ENCODE data around the gene SYNE2.

Gene SYNE2

DNA sequence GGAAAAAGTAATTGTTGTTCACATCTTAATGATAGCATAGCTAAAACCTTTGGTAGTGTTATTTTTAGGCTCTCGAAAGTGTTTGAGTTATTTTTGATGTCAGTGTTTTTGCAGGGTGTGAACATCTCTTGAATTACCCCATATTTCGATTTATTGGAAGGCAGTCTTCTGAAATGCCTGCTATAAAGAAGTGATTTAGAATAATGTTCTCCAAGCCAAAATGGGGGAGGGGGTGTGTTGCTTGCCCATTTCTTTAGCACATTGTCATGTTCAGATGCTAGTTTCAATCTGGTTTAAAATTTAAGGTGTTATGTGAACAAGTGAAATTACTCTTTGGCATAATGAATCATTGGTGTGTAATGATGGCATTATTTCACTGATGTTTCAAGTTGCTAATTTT lies 110.6 kb downstream of the SYNE2 start:
- DNase-seq (ENCODE audit: low read depth in 2 of 2): no peak

DNA sequence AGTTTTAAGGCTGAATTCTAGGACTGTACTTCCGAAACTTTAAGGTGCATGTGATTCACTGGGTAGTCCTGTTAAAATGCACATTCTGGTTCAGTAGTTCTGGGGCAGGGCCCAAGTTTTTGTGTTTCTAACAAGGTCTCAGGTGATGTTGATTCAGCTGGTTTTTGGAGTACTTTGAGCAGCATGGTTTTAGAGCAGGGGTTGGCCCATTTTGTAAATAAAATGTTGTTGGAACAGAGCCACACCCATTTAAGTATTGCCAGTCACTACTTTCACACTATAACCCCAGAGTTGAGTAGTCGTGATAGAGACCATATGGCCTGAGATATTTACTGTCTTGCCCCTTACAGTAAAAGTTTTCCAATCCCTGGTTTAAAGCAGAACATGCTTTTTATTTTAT lies 111.3 kb downstream of the SYNE2 start:
- DNase-seq (ENCODE audit: low read depth in 2 of 2): no peak

DNA sequence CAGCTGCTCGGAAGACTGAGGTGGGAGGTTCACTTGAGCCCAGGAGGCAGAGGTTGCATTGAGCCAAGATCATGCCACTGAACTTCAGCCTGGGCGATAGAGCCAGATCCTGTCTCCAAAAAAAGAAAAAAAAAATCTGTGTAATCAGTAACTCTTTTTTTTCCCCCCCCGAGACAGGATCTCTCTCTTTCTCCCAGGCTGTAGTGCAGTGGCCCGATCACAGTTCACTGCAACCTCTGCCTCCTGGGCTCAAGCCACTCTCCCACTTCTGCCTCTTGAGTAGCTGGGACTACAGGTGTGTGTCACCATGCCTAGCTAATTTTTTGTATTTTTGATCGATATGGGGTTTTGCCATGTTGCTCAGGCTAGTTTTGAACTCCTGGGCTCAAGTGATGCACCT lies 113.6 kb downstream of the SYNE2 start:
- no peak for DNase-seq (ENCODE audit: low read depth in 2 of 2)

DNA sequence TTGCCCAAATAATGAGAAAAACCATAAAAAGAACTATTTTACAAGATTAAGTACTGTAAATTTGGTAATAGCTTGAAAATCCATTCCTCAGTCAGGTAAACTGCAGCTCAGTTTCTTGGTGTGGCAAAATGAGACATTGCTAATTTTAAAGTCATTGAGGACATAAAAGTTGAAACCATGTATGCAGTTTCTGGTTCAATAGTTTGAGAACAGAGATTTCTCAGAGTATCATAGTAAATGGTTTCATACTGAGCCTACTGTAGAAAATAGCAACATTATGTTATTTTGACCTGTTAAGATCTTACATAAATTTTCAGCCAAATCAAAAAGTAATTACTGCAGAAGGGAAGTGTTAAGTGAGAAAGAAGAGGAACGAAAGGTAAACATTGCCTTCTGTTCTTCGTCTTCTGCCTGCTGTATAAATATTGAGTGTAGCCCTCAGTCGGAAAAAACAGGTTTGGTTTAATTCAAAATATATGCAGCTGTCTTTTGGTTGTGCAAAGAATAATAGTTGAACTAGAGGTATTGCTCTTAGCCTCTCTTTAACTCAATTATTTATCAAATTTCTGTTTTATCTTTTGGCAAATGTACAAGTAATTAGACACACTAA lies 119.6 kb downstream of the SYNE2 start:
- DNase-seq (ENCODE audit: low read depth in 2 of 2): no peak

DNA sequence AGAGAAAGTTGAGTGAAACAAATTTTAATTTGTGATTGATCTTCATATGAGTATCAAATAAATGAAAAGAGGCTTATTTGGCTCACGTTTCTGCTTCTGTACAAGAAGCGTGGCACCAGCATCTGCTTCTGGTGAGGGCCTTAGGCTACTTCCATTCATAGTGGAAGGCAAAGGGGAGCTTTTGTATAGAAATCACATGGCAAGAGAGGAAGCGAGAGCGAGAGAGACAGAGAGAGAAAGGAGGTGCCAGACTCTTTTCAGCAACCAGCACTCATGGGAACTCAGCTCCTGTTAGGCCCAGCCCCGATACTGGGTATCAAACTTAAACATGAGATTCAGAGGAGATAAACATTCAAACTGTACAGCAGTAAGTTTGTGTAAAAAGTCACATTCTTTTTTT lies 121.4 kb downstream of the SYNE2 start:
- DNase-seq (ENCODE audit: low read depth in 2 of 2): no peak

DNA sequence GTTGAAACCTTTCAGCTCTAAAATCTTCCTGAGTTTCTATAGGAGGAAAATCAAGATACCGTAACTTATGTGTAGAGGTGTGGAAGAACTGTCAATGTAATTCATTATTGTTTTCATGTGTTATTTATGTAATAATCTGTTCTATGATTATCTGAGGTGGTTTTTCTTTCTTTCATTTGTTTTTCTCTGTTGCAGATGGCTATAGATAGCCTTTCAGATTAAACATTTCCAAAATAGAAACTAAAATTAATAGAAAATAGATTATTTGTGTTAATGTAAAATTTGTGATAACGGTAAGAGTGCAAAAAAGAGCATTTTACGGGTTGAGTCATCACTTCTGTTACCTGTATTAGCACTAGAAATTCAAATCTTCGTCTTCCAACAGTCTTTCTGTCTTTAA lies 128.8 kb downstream of the SYNE2 start:
- no peak for DNase-seq (ENCODE audit: low read depth in 2 of 2)

DNA sequence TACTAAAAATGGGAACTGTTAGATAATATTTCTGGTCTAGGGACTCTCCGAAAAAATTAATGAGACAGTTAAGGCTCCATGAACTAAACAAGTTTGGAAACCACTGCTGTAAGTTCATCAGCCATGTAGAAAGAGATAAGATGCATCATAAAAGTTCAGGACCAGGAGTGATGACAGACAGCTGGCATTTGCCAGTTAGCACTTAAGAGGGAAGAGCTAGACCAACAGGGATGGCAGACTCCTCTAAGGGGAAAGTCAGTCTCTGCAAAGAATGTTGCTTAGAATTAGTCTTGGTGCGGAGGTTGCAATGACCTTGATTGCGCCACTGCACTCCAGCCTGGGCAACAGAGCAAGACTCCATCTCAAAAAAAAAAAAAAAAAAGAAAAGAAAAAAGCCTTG lies 129.4 kb downstream of the SYNE2 start:
- DNase-seq (ENCODE audit: low read depth in 2 of 2): no peak

DNA sequence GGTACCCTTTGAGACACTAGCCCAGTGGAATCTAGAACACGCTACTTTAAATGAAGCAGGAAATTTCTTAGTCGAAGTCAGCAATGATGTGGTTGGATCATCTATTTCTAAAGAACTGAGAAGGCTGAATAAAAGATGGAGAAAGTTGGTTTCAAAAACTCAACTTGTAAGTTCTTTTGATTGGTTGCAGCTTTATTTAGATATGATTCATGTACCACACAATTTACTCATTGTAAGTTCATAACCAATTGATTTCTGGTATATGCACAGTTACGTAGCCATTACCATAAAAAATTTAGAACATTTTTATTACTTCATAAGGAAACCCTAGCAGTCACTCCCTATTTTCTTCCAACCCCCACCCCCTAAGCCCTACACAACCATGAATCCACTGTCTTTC lies 129.8 kb downstream of the SYNE2 start:
- no peak for DNase-seq (ENCODE audit: low read depth in 2 of 2)

DNA sequence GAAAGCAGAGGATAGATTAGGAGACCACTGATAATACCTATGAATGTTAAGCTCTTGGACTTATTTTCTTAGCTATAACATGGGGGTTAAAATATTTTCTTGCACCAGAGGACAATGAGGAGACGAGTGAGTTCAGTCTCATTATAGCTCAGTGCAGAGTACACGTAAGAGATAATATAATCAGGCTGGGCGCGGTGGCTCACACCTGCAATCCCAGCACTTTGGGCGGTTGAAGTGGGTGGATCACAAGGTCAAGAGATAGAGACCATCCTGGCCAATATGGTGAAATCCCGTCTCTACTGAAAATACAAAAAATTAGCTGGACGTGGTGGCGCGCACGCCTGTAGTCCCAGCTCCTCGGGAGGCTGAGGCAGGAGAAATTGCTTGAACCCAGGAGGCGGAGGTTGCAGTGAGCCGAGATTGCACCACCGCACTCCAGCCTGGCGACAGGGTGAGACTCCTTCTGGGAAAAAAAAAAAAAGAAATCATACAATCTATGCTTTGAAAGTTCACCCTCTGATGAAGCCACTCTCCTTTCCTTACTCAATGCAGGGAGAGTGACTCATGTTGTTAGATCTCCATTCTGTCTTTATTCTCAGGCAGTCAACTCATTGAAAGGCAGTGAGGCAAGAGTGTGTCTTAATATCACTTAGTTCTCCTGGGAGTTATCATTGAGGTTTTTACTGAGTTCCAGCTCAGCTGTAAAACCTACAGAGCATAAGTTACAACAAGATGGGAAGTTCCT lies 134.2 kb downstream of the SYNE2 start:
- no peak for DNase-seq (ENCODE audit: low read depth in 2 of 2)

DNA sequence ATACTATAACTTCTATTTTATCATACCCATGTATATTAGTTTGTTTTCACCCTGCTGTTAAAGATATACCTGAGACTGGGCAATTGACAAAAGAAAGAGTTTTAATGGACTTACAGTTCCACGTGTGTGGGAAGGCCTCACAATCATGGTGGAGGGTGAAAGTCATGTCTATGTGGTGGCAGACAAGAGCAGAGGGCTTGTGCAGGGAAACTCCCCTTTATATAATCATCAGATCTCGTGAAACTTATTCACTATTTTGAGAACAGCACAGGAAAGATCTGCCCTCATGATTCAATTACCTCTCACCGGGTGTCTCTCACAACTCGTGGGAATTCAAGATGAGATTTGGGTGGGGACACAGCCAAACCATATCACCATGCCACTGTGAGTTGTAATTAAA lies 135.8 kb downstream of the SYNE2 start:
- DNase-seq (ENCODE audit: low read depth in 2 of 2): no peak

DNA sequence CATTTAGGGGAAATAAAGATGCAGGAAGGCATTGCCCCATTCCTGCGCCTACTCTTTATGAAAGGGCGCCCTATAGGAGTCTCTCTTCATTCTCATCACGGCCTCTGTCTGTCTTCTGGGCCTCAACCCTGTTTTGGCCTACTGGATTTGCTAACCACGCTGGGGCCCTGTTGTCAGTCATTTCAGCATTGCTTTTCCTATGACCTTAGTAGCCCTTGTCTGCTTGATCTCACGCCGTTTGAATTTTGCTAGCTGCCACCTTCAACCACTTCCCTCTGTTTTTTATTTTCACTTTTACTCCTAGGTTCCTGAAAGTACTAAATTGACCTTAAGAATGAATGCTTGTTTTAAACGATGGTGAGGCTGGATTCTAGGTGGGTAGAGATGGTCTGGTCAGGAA lies 139.0 kb downstream of the SYNE2 start:
- DNase-seq (ENCODE audit: low read depth in 2 of 2): no peak

DNA sequence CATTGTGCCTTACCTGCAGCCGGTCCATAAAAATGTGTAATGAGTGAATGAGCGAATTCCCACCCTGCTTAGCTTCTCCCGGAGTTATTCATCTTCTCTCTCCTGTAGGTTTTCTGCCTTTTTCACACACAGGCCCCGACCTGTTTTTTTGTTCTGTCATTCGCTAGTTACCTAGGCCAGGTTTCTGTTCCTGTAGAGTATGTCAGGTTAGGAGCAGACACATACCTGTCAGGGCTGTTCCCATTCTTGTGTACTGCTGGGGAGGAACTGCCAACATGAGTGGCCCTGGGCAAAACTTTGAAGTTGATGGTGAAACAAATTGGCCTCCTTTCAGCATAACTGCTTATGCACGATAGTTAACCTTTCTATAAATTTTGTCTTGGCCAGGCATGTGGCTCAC lies 140.1 kb downstream of the SYNE2 start:
- no peak for DNase-seq (ENCODE audit: low read depth in 2 of 2)

DNA sequence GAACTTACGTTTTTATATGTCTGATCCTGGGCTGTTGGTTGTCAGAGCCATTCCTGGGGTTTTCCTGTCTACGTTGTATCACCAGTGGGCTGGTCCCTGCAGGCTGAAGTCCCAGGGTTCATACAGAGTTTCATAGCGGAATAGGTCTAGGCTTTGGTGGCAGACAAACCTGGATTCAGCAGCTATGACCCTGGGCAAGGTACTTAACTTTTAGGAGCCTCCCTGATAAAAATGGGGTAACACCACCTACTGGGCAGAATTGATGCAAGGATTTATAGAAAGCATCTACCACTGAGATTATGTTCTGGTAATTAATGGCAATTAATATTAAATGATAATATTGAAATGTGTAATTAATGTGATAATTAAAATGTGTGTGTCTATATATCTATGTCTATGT lies 141.2 kb downstream of the SYNE2 start:
- DNase-seq (ENCODE audit: low read depth in 2 of 2): no peak

DNA sequence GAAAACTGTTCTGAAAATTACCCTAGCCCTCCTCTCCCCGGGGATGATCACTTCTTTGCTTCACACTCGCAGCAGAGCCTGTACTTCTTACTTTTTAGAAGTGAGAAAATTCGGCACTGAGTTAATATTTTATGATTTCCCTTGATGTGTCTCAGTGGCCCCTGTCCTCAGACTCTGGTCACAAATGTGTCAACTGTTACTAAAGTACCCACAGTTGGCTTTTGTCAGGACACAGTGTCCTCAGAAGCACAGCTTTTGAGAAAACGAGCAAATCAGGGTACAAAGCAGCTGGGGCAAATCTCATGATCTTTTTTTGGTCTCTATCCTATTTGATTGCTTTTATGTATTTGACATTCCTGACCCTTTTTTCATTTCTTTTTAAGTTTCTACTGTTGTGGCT lies 142.5 kb downstream of the SYNE2 start:
- no peak for DNase-seq (ENCODE audit: low read depth in 2 of 2)

DNA sequence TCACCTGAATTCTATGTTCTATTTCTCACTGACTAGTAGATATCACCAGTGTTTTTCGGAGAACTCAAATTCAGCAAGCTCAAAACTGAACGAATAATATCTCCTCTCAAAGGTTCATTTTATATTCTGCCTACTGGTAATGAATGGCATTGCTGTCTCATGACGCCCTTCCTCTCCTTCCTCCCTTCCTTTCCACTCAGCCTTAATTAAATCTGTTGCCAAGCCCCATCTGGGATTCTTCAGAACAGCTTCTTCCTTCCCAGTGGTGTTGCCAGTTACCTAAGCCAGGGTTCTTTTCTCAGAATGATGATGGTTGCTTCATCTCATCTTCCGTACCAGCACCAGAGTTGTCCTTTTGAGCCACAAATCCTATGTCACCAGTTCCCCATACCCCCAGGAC lies 143.2 kb downstream of the SYNE2 start:
- no peak for DNase-seq (ENCODE audit: low read depth in 2 of 2)

DNA sequence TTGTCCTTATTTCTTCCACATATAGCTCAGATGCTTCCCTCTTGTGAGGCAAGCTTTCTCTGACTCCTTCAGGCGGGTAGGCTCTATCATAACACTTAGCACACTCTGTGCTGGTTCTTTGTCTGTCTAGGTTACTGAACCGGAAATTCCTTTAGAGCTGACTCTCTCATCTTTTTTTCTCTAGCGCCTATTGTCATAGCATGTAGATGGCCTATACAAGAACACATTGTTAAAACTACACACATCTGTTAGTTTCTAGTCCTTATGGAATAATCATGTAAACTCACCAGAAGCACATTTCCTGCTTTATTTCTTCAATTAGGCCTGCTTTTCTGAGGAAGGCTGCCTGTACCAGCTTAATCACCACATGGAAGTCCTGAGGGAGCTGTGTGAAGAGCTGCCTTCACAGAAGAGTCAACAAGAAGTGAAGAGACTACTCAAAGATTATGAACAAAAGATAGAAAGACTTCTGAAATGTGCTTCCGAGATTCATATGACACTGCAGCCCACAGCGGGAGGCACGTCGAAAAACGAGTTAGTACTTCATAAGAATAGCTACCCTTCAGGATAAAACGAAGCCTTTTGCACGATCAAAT lies 143.9 kb downstream of the SYNE2 start:
- no peak for DNase-seq (ENCODE audit: low read depth in 2 of 2)

DNA sequence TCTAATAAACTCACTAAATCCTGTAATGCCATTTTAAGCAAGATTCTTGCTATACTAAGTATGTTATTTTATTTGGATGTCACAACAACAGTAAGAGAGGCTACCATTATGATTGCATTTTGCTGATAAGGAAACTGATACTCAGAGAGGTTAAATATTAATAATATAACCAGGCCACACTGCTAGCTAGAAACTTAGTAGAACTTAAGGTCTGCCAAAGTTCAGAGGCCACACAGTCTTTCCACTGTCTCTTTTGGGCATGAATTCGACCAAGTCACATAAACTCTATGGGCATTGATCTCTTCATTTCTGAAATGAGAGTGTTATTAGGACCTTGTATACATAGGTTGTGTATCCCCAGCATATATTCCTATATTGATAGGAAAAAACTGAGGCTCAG lies 147.9 kb downstream of the SYNE2 start:
- DNase-seq (ENCODE audit: low read depth in 2 of 2): no peak

DNA sequence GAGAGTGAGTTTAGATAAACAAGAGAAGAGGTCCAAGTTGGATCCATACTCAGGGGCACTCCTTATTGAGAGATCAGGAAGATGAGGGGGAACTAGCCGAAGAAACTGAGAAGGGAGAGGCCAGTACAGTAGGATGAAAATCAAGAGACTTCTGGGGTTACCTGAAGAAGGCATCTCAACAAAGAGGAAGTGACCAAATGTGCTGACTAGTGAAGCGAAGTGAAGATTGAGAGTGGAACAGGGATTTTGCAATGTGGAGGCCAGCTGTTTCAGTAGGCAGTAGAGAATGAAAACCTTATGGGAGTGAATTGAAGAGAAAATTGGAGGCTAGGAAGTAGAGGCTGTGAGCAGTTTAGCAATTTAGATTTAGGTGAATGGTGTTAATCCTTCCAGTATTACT lies 153.0 kb downstream of the SYNE2 start:
- DNase-seq (ENCODE audit: low read depth in 2 of 2): no peak

DNA sequence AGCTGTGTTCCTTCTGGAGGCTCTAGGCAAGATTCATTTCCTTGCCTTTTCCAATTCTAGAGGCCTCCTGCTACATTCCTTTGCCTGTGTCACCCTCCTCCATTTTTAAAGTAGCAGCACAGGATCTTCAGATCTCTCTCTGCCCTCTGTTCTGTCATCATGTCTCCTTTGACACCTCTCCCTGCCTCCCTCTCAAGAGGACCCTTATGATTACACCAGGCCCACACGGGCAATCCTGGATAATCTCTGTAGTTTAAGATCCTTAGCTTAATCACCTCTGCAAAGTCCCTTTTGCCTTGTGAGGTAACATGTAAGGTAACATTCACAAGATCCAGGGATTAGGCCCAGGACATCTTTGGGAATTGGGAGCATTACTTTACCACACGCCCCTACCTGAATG lies 155.2 kb downstream of the SYNE2 start:
- DNase-seq (ENCODE audit: low read depth in 2 of 2): no peak

DNA sequence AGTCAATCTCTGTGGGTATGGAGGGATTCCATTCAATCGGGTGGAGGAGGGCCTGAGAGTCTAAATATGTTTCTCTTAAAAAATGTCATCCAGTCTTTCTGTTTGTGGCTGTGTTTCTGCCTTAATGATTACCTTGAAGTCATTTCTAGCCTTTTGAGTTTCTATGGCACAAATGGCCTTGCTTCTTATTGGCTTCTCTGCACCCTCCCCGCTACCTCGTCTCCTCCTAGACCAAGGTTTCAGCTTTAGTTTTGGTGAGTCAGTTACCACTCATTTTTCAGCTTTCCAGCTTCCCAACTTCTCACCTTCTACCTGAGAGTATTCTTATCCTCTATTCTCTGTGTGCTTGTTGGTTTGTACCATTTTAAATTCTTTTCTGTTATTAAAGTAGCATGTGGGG lies 159.2 kb downstream of the SYNE2 start:
- no peak for DNase-seq (ENCODE audit: low read depth in 2 of 2)

DNA sequence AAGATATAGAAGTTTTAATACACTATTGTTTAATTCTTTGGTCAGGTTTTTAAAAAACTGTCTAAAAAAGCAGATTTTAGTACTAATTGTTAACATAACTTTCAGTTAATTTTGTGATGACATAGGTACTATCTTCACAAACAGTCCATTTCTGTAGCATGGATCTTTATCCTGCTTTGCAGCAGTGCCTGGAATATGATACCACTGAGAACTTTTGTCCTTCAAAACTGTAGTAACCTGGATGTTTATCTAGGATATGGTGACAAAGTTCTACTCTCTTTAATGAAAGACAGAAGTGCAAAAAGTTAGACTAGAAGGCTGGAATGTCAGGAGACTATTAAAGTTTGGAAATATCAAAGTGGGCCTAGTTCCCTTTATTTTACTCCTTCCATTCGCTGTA lies 159.9 kb downstream of the SYNE2 start:
- DNase-seq (ENCODE audit: low read depth in 2 of 2): no peak

DNA sequence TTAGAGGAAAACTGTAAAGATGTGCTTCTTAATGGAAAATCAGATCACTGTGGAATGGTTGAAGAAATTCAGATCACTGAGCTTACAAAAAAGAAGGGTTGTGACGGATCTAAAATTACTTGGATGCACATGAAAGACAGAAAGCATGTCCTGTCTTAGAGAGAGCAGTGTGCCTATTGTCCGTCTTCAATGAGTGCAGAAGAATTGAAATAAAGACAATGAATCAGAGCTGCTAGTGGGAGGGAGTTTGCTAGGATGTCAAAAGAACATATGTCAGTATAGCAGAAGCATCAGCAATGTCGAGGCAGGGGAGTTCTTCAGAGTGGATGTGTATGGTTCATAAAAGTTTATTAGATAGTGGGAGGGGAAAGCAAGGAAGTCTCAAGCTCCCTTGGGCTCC lies 172.7 kb downstream of the SYNE2 start:
- no peak for DNase-seq (ENCODE audit: low read depth in 2 of 2)

DNA sequence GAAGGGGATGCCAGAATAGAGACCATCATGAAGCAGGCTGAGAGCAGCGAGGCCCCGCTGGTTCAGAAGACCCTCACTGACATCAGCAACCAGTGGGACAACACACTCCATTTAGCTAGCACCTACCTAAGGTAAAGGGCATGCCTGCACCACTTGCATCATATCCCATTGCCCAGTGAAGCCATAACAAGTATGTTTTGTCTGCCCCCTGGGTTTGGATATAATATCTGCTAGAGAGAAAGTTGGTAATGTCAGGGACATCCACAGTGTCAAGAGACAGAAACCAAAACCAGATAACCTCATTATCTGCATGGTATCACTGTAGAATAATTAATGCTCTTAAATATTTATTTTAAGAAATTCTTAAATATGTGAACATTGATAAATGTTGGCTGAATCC lies 173.8 kb downstream of the SYNE2 start:
- no peak for DNase-seq (ENCODE audit: low read depth in 2 of 2)

DNA sequence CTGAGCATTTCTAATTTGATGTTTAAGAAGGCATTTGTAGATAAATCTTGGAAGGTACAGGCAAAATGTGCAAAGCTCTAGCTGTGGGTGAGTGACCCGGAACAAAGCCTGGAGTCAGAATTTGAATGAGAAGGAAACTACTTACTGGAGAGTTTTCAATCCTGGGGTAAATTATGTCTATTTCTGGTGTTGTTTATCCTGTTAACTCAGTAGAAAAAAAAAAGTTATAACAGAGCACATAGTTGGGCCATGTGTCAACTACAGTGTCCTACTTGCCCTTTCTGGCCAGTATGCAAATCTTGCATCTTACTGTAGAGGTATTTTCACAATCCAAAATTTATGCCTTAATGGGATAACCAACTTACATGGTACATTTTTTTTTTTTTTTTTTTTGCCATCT lies 182.3 kb downstream of the SYNE2 start:
- DNase-seq (ENCODE audit: low read depth in 2 of 2): no peak
